ENCODE results near the gene HYDIN.
"Not testable (repeated sequence)": the region's sequence is repeated elsewhere in the genome, so short reads cannot be mapped to it uniquely, and the experiment has no call there.

DNA sequence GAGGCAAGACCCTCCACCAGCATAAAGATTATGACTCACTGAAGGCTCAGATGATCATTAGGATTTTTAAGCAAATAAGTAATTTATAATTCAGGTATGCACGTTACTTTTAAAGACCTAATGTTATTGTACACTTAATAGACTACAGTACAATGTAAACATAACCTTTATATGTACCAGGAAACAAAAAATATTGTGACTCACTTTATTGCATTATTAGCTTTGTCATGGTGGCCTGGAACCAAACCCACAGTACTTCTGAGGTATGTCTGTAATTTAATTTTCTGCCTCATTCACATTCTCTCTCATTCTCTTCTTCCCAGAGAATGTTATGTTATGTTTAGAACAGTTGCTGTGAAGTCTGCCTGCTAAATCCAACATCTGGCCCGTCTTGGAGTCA lies 407.8 kb downstream of the HYDIN start:
- not testable (repeated sequence) for TF ChIP-seq POLR2A (IDR thresholded peaks at IDR 0.05; ENCODE audit: low read depth, low read length); POLR2AphosphoS5 (IDR thresholded peaks at IDR 0.05; ENCODE audit: low read depth, low read length); PAX5 (IDR thresholded peaks at IDR 0.05; ENCODE audit: insufficient read depth, low read length, severe bottlenecking)

Data from GM12891 (cell line).